GM18502 (cell line): ENCODE results near the gene KCNIP3.

Source experiments
- ATAC-seq: cut with Tn5 transposase; IDR thresholded peaks from one replicate; pipeline ENCODE4 v1.9.1; 2021; ENCODE audit warnings: mild to moderate bottlenecking; ENCODE audit not compliant: unreplicated experiment, poor library complexity

The KCNIP3 gene

DNA sequence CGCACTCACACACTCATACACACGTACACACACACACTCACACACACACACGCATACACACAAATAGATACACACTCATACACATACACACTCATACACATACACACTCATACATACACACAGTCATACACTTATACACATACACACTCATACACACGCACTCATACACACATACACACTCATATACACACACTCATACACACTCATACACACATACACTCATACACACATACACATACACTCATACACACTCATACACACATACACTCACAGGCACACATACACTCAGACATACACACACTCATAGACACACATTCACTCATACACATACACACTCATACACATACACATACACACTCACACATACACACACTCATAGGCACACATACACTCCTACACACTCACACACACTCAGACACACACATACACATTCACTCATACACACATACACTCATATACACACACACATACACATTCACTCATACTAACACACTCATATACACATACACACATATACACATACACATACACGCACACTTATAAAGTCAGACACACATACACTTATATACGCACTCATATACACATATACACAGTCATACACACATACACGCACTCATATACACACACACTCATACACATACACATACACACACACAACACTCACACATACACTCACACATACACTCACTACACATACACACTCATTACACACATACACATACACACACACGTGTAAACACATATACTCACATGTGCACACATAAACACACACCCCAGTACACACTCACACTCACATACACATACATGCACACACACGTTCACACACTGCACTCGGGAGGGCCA, 28.7 kb downstream of the KCNIP3 start:
- ATAC-seq = no peak

DNA sequence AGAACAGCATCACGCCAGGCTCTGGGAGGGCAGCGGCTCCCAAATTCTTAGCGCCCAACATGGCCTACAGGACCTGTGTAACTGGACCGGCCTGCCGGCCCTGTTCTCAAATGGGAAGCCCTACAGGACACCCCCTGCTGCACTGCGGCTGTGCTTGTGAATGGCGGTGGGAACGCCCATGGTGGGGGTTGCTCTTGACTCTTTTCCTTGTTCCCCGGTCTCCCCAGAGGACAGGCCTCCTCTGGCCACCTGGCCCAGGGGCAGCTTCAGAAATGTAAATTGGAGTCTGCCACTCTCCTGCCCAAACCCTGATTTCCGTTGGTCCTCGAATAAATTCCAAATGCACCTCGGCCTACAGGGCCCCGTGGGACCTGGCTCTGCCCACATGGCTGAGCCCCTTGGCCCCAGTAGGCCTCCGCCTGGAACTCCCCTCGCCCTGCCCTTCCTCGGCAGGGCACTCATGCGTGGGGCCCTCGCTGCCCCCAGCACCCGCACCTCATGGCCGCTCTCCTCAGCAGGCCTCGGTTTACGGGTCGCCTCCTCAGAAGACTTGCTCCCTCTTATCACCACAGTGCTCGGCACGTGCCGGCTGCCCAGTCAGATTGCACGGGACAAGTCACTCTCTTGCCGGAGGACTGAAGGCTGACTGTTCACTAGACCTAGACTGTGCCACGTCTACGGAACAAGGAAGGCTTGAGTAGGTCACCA, 29.4 kb downstream of the KCNIP3 start:
- ATAC-seq = no peak

DNA sequence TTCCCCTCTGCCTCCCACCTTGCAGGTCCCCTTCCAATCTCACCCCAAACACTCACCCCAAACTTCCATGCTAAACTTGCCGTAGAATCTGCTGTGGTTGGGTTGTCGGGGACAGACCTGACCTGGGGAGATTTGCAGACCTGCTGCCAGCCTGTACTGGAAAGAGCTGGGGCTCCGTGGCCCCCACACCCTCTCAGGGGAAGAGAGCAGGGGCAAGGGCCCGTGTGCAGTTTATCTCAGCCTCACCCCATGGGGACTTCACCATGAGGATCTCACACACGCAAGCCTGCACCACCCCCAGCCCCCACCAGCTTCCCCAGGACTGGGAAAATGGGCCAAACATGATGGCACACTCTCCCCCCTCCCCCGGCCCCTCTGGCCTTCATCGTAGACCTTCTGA, 30.7 kb downstream of the KCNIP3 start:
- no peak for ATAC-seq

DNA sequence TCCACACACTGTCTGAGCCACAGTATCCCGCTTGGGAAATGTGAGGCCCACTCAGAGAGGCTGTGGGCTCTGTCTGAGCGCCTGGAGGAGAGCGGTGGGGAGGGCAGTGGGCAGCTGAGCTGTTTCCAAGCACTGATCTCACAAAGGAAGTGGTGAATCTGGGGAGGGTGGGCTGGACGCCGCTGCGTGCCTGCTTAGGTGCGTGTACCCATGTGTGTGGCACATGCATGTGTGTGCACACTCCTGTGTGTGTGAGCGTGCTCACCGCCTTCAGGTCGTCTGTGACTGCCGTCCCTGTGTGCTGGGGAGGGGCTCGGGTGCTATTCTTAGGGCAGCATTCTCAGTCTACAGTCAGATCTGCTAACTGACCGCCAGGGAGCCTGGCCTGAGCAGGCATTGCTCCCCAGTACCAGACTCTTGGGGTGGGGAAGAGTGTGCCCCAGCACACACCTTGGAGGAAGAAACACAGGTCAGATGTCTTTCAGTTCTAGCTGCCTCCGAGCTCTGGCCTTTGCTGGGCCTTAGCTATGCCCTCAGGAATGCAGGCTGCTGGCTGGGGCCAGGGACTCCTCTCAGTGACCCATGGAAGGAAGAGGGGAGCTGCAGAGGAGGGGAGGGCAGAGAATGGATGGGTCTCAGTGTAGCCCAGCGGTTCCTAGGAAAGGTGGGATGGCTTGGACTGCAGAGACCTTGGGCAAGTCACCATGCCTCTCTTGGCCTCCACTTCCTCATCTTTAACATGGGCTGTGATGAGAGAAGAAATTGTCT, 31.4 kb downstream of the KCNIP3 start:
- ATAC-seq = no peak

DNA sequence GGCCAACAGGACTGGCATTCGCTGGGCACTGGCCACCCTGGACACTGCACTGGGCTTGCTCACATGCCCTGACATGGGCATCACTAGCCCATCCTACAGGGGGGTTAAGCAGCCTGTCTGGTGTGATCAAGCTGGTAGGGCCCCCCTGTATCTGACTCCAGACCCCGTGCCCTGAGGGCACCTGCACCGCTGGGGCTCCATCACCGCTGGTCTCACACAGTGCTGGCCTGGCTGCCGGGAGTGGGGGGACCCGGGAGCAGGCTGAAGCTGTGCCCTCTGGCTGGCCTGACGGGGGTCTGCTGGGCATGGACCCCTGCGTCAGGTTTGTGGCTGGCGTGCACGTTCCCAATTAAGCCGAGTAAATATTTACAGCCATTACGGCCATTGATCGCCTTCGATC, 32.3 kb downstream of the KCNIP3 start:
- ATAC-seq = no peak

DNA sequence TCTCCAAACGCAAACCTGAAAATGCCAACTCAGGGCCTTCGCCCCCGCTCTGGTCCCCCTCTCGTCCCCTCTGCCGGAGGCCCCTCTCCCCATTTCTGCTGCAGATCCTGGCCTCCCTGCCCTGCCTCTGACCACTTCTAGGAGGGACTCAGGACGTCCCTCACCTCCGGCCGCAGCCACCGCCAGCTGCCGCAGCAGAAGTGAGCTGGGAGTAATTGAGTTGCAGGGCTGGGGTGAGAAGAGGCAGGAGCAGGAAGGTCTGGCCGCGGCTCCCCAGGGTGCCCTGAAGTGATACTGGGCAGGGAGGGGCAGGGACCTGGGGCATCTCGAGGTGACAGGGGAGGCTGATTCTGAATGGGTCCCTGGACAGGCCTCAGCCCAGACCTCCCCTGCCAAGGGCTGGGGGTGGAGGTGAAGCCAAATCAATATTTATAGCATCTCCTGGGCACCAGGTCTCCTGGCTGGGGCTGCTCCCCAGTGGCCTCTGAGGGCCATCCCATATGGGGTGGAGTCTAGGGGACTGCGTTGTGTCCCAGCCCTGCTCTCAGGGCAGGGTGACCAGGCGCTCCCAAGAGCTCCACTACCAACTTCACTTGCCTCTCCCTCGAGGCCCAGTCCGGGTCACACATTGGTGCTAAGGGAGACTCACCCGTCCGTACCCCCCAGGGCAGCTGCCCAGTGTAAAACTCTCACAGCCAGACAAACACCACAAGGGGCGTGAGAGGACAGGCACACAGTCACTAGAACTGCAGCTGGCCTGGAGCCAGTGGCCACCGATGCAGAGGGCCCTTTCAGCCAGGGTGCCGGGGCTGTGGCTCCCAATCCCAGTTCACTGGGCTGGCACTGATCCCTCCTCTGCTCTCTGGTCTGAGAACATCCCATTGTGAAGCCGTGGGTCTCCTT, 33.0 kb downstream of the KCNIP3 start:
- ATAC-seq = no peak

DNA sequence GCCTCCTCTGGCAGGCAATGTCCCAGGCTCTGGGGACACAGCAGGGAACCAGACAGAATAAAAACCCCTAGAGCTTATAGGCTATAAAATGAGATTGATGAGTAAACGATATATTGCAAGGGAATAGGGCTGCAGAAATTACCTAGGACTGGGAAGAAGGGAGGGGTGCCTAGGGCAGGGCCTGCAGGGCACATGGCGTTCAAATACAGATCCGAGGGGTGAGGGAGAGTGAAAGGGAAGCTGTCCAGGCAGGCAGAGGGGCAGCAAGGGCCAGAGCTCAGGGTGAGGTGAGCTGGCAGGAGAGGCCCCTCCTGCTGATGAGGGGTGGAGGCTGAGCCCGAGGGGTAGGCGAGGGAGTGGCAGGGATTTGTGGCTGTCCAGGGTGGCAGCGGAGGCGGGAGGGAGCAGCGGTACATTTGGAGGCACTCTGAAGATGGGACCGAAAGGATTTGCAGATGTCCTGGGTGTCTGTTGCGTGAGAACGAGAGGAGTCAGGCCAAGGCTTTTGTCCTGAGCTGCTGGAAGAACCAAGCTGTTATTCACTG, 33.7 kb downstream of the KCNIP3 start:
- no peak for ATAC-seq

DNA sequence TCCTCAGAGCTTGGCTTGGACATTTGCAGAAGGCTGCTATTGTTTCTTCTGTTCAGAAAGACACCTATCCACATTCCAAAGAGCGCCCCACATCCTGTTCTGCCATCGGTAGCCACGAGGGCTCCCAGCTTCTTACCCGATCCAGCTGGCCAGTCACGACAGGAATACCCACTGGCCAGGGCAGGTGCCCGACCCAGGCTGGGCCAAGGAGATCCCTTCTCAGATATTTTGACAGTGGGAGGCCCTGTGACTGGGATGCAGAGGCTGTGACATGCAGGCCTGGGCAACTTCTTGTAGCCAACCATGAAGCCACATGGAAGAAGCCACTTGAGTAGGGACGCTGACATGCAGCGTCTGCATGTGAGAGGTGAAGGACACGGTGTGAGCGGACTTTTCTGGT, 34.5 kb downstream of the KCNIP3 start:
- ATAC-seq = no peak

DNA sequence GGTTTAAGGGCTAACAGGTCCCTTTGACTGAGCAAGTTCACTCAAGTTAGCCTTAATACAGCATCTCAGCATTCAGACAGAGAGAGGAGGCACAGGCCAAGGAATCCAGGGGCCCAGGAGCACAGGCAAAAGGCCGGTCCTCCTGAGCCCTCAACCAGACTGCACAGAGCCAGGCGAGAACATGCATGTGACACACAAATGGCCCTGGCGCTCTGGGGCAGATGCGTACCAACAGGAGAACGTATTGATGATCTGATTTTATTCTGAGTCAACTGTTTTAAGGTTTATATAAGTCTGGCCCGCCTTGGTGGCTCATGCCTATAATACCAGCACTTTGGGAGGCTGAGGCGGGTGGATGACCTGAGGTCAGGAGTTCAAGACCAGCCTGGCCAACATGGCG, 34.9 kb downstream of the KCNIP3 start:
- ATAC-seq = no peak

DNA sequence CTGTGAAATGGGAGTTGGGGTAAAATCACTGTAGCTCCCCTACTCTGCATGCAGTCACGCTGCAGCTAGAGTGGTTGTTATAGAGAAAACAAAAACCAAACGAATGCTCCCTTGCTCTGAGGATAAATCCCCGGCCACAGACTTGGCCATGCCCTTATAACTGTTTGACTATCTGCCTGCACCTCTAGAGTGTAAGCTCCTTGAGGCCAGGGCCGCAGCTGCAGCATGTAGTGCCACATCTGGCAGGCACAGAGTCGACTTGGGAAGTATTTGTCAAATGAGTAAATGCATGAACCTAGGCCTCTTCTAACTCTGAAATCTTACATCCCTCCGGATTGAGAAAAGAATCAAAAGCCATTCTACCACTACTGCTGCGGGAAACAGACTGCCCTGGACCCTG, 35.9 kb downstream of the KCNIP3 start:
- ATAC-seq = no peak

DNA sequence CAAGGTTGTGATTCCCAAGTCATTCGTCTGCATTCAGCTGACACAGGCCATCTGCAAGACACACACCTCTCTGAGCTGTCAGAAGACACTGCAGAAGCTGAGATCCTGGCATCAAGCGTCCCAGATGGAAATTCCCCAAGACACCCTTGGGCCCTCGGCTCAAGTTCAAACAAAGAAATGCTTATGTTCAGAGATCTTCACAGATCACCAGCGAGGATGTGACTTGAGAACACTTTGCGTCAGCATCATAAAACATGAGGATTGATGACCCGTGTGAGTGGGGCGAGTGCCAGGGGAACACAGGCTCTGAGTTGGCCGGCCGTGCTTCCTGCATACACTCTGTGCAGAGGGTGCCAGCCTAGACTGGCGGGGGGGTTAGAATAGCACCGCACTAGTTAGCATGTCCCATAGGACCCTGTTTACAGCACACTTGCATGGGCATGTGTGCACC, 36.8 kb downstream of the KCNIP3 start:
- no peak for ATAC-seq

DNA sequence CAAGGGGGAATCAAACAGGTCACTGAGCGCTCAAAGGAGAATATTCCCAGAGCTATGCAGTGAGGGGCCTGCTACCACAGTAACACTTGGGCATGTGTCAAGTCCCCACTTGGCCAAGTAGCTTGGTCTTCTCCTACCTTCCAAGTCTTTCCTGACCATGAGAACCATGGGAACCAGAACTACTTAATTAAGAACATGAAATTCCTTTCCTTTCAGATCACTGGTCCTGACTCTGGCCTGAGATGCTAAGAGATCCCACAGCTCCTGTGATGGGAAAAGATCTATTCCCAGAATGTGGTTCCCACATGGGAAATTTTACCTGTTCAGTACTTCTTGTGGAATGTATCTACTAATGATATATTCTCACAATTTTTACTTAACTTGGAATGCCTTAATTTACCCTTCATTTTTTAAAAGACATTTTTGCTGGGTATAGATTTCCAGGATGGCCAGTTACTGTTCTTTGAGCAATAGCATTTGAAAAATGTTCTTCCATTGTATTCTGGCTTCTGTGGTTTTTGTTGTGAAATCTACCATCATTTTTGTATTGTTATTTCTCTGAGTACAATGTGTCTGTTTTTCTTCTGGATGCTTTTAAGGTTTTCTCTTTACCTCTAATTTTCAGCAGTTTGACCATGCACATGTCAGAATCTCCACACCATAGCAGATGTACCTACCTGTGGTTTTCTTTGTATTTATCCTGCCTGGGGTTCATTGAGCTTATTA, 37.9 kb downstream of the KCNIP3 start:
- ATAC-seq = no peak

DNA sequence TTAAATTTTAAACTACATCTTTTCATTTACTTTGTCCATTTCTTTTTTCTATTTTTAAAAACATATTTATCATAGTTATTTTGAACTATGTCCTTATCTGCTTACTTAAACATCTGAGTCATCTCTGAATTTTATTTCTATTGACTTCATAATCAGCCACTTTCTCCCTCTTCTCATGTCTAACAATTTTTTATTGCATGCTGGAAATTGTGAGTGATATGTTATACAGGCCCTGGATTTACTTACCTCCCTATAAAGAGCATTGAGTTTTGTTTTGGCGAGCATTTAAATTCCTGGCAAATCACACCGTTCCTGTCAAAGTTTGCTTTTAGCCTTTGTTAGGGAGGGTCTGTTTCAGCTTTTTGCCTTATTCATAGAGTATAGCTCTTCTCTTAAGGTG, 39.3 kb downstream of the KCNIP3 start:
- no peak for ATAC-seq

DNA sequence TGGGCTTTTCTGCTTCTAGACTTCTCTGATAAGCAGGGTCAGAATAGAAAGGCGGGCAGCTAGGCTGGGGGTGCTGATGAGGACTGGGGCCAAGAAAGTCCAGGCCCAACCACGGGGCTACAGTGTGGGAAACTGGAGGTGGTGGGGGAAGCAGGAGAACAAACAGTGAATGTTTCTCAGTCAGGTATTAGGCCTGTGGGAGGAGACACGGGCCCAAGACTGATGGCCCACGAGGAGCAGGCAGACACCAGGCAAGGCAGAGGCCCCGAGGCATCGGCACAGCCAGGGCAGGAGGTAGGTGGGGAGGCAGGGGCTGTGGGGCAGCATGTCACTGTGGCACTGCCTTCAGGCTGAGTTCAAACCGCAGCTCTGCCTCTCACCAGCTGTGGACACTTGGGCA, 40.7 kb downstream of the KCNIP3 start:
- no peak for ATAC-seq

DNA sequence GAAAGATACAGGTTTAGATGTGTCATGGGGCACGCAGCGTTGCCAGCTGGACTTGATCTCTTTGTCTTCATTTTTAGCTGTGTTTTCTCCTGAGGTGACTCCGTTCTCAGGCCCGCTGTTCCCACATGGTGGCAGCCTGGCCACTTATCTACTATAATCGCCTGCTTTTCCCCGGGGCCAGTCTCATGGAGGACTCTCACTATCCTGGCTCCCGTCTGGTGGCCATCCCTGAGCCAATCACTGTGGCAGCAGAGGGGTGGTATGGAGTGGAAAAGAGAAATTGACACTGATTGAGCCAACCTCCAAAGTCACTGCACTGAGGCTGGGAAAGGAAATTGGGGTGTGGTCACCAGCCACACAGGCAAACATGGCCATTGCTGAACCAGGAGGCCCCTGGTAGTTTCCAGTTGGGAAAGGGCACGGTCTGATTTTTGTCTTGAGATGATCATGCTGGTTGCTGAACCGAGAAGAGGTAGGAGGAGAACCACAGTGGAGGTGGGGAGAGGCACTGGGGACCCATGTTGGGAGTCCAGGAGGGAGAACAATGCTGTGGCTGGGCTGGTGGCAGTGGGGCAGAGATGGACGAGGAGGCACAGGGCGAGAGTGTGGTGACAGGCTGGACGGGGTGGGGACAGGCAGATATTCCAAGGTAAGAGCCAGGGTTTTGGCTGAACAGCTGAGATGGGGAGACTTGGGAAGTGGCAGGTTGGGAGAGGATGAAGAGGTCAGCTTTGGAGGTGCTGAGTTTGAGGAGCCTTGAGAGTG, 45.6 kb downstream of the KCNIP3 start:
- no peak for ATAC-seq

DNA sequence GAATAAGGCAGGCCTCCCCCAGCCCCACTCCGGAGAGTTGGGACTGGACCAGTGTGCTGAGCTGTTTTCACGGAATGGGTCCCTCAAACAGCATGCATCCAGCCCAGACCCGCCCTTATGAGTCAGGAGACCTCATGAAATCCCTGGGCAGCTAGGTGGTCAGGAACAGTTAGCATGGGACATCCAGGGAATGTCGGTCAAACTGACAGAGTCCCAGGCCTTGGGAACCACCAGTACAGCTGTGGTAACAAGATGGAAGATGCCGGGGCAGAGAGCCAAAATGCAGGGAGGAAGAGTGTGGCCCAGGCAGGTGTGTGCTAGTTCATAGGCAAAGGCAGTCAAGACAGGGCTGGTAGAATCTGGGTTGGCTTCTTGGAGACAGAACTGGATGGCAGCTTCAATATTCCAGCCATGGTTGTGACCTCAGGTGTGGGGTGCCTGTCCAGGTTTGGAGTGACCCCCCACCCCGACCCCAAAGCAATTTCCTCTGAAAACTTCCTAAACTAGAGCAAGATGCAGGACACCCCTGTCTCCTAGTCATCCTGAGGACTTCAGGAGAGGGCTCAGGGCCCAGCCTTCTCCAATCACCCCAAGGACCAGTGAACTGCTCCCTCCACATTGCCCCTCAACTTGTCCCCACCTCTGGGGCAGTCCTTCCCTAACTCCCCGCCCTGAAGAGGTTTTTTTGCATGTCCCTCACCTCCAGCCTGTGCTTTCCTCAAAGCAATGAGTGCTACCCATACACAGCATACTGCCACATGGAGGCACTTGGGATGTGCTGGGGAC, 46.5 kb downstream of the KCNIP3 start:
- ATAC-seq = no peak

DNA sequence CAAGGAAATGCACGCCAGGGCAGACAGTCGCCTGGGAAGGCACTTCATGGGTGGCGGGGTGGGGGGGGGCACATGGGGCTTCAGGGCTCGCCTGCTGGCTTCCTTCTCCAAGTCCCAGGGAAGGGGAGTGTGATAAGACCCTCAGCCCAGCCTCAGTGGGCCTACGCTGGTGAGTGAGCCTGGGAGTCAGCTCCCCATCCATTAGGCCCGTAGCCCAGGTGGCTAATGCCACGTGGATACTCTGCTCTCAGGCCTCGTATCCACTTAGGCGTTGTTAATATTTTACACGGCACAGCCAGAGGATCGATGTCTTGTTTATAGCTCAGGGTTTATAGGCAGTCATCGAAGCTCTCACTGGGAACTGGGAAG, 47.1 kb downstream of the KCNIP3 start:
- no peak for ATAC-seq

DNA sequence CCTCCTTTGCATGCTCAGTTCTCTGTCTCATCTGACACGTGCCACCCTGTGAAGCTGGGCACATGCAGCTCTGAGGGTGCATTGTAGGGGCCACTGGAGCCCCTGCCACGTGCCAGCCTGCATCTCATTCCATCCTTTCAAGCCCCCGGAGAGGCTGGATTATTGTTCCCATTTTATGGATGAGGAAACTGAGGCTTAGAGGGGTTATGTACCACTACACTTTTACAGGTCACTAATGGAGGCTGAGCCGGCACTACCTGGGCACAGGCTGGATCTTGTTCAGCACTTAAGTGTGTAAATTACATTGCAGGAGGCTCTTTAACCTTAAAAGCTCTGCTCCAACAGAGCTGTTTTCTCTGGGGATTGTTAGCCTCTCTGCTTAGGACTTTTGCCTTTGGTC, 47.5 kb downstream of the KCNIP3 start:
- no peak for ATAC-seq
